Measurements from ENCODE around the gene SRRM2. TPM values are rescaled to one million over a fixed set of nuclear protein-coding genes. Genes with fewer than 3 reads are reported as not detected.

SRRM2 gene
- total RNA-seq, 2 experiments from 2014 or later = 1,187 to 1,199 TPM

- peaks cover 46% of the 10 kb centered on the region for H3K4me1 Mint-ChIP-seq (ENCODE audit: low read depth)
- ChIA-PET POLR2A (no interaction called here), CTCF (no interaction called here)
- TF ChIP-seq CTCF (IDR thresholded peaks at IDR 0.05) = no peak
- no peak for DNase-seq
- no peaks in the 10 kb centered on the region for H3K9me3 ChIP-seq (ENCODE audit: control insufficient read depth in 1 of 2, insufficient read depth in 1 of 2, low read length in 2 of 2)
- intact Hi-C loops (cut with DNase I, micrococcal nuclease) = no loop called here
- H3K4me3 ChIP-seq (ENCODE audit: low read length) = no peak overlapping the region
- no peak for ATAC-seq (ENCODE audit: poor library complexity)
- peaks cover 100% of the 10 kb centered on the region for H3K36me3 Mint-ChIP-seq (ENCODE audit: low read depth)
- H3K9me3 Mint-ChIP-seq = no peaks in the 10 kb centered on the region
- no peaks in the 10 kb centered on the region for H3K27me3 ChIP-seq (ENCODE audit: control insufficient read depth in 1 of 2, insufficient read depth in 2 of 2, low read length in 2 of 2)
- no peak overlapping the region for H3K27ac ChIP-seq (ENCODE audit: low read depth in 1 of 2, low read length in 2 of 2)
- H3K36me3 ChIP-seq (ENCODE audit: insufficient read depth, low read length) = peaks cover 100% of the 10 kb centered on the region
- H3K4me3 Mint-ChIP-seq = peak overlapping the region; percentile 25
- H3K27me3 Mint-ChIP-seq = no peaks in the 10 kb centered on the region
- H3K27ac Mint-ChIP-seq = peak overlapping the region; percentile 16
- peaks cover 9% of the 10 kb centered on the region for H3K4me1 ChIP-seq (ENCODE audit: insufficient read depth, low read length)
Observed at GRCh38 chr16:2761472-2761871, 9.0 kb downstream of the SRRM2 start.

- H3K27ac Mint-ChIP-seq = peak overlapping the region; percentile 38
- H3K4me1 Mint-ChIP-seq (ENCODE audit: low read depth) = peaks cover 43% of the 10 kb centered on the region
Observed at GRCh38 chr16:2761886-2762583, 9.6 kb downstream of the SRRM2 start.

GRCh38 chr16:2762711-2763110 is 10.3 kb downstream of the SRRM2 start:
- TF ChIP-seq CTCF (IDR thresholded peaks at IDR 0.05) = no peak
- Histone ChIP-seq H3K4me3 (ENCODE audit: low read length) (no peak overlapping the region), H3K27ac (ENCODE audit: low read depth in 1 of 2, low read length in 2 of 2) (no peak overlapping the region), H3K36me3 (ENCODE audit: insufficient read depth, low read length) (peaks cover 100% of the 10 kb centered on the region), H3K9me3 (ENCODE audit: control insufficient read depth in 1 of 2, insufficient read depth in 1 of 2, low read length in 2 of 2) (no peaks in the 10 kb centered on the region), H3K27me3 (ENCODE audit: control insufficient read depth in 1 of 2, insufficient read depth in 2 of 2, low read length in 2 of 2) (no peaks in the 10 kb centered on the region), H3K4me1 (ENCODE audit: insufficient read depth, low read length) (peaks cover 4% of the 10 kb centered on the region)
- H3K9me3 Mint-ChIP-seq = no peaks in the 10 kb centered on the region
- no peaks in the 10 kb centered on the region for H3K27me3 Mint-ChIP-seq
- H3K4me3 Mint-ChIP-seq = no peak overlapping the region
- peaks cover 99% of the 10 kb centered on the region for H3K36me3 Mint-ChIP-seq (ENCODE audit: low read depth)
- CTCF ChIA-PET = interaction anchor here (0.5 kb wide), 1 partner anchor 26 kb away, joined by 3 read pairs; no protein-coding TSS in a partner anchor
- peaks cover 37% of the 10 kb centered on the region for H3K4me1 Mint-ChIP-seq (ENCODE audit: low read depth)
- H3K27ac Mint-ChIP-seq = peak overlapping the region; percentile 38
- DNase-seq (no peak), ATAC-seq (ENCODE audit: poor library complexity) (peak; percentile 10)
- intact Hi-C loops (cut with DNase I, micrococcal nuclease) = no loop called here
- POLR2A ChIA-PET = interaction anchor here (1.2 to 2.7 kb wide), 2 partner anchors 10 to 15 kb away, joined by 4 to 11 read pairs; partner anchors contain the start of genes ELOB and SRRM2

More at GRCh38 chr16:2761886-2762583, 9.6 kb downstream of the SRRM2 start:
- H3K36me3 ChIP-seq (ENCODE audit: insufficient read depth, low read length) = peaks cover 100% of the 10 kb centered on the region
- no peak for TF ChIP-seq CTCF (IDR thresholded peaks at IDR 0.05)
- no peak overlapping the region for H3K27ac ChIP-seq (ENCODE audit: low read depth in 1 of 2, low read length in 2 of 2)
- CTCF ChIA-PET = no interaction called here
- peak; percentile 11 for ATAC-seq (ENCODE audit: poor library complexity)
- intact Hi-C loops (cut with DNase I, micrococcal nuclease) = no loop called here
- Mint-ChIP-seq H3K27me3 (no peaks in the 10 kb centered on the region), H3K36me3 (ENCODE audit: low read depth) (peaks cover 100% of the 10 kb centered on the region), H3K4me3 (peak overlapping the region; percentile 36), H3K9me3 (no peaks in the 10 kb centered on the region)
- POLR2A ChIA-PET = interaction anchor here (1.2 to 2.7 kb wide), 2 partner anchors 10 to 16 kb away, joined by 4 to 11 read pairs; partner anchors contain the start of genes ELOB and SRRM2
- DNase-seq = no peak
- H3K9me3 ChIP-seq (ENCODE audit: control insufficient read depth in 1 of 2, insufficient read depth in 1 of 2, low read length in 2 of 2) = no peaks in the 10 kb centered on the region
- H3K4me3 ChIP-seq (ENCODE audit: low read length) = no peak overlapping the region
- H3K27me3 ChIP-seq (ENCODE audit: control insufficient read depth in 1 of 2, insufficient read depth in 2 of 2, low read length in 2 of 2) = no peaks in the 10 kb centered on the region
- H3K4me1 ChIP-seq (ENCODE audit: insufficient read depth, low read length) = peaks cover 6% of the 10 kb centered on the region
